H1 (cell line): ENCODE measurements around the gene SLC3A2. TPM values are rescaled to one million over a fixed set of nuclear protein-coding genes. Genes with fewer than 3 reads are reported as not detected.

ENCODE experiments used
- HDAC2 ChIP-seq, 2 experiments: fragments of 300-600 bp in 1 of 2; sonication (generic) in 1 of 2; IDR thresholded peaks; 2 replicates each; pipeline ENCODE4 v1.6.1; 2011 to 2012; ENCODE audit warnings: low read depth in 2 of 2, low read length in 2 of 2, mild to moderate bottlenecking in 2 of 2, moderate library complexity in 2 of 2, borderline replicate concordance in 1 of 2, inconsistent platforms in 1 of 2
- RAD21 ChIP-seq, 2 experiments: IDR thresholded peaks in 1 of 2; conservative IDR thresholded peaks in 1 of 2; 2 replicates each; pipeline ENCODE4 v1.6.1; 2011; ENCODE audit warnings: low read depth in 2 of 2, low read length in 2 of 2, improper control_type of control experiment in 1 of 2, inconsistent platforms in 1 of 2, mild to moderate bottlenecking in 1 of 2, moderate library complexity in 1 of 2
- TAF7 ChIP-seq: optimal IDR thresholded peaks from 2 replicates; pipeline ENCODE3; 2011; ENCODE audit warnings: low read depth, mild to moderate bottlenecking, inconsistent platforms, low read length, moderate library complexity, borderline replicate concordance
- TBP ChIP-seq: IDR thresholded peaks from 2 replicates; pipeline ENCODE4 v1.6.1; 2011; ENCODE audit warnings: low read depth, low read length, improper control_type of control experiment
- polyA plus RNA-seq, 7 experiments: library from polyadenylated mRNA; depleted of rRNA in 3 of 7; stranded (reverse) in 5 of 7; unstranded in 2 of 7; fragments of >200 nt in 5 of 7; fragments of 200-250 nt in 2 of 7; gene quantifications; 1 replicate in 5 of 7; 2 replicates in 1 of 7; 4 replicates in 1 of 7; pipeline versions ENCODE4 v1.2.1 to v1.2.3, GENCODE V29; 2011 to 2013; ENCODE audit warnings: missing spikeins in 2 of 7, mixed read lengths in 2 of 7
- total RNA-seq: library from RNA; stranded (reverse); fragmentation: NEBNext Ultra II Directional; extraction: Animal tissue kit (Norgen Biotek cat#: 25700); gene quantifications from 2 replicates; pipeline ENCODE4 v1.2.1, GENCODE V29; 2021
- TF ChIP-seq, protein P1 (sequence below): fragments of 300-600 bp; sonication (generic); IDR thresholded peaks from 2 replicates; pipeline ENCODE4 v1.7.1; 2012; ENCODE audit warnings: low read length, moderate library complexity, mild to moderate bottlenecking, inconsistent platforms; ENCODE audit not compliant: insufficient replicate concordance

Gene SLC3A2
- total and polyA plus RNA-seq, 2 of the 8 experiments (the other 6 are each of a cell fraction or from before 2014, with no cell fraction given): 410 to 435 TPM

DNA sequence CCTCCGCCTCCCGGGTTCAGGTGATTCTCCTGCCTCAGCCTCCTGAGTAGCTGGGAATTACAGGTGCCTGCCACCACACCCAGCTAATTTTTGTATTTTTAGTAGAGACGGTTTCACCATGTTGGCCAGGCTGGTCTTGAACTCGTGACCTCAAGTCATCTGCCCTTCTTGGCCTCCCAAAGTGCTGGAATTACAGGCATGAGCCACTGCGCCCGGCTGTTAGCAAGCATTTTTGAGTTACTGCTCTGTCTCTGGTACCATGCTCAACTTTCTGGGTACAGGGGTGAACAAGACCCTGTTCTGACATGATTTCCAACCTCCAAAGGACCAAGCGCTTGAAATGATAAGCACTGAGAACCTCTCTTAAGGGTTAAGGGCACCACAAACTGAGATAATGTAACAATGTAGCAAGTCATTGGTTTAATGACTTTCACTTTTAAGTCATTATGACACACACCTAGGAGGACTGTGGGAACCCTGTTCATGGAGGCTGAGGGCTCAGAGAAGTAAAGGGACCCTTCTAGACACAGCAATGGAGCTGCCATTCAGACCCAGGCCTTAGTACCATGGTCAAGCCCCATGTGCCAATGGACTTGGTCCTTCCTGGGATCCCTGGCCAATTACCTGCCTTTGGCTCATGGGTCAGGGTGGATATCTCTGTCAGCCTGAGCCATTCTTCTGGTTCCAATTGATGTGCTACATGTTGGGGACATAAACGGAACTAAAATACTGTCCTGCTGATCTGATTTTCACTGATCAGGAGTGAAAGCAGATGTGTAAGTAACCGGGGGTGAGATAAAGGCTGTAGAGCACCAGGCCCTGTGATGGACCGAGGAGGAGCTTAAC lies 11.6 kb downstream of the SLC3A2 start (continued):
- TF ChIP-seq, protein P1, sequence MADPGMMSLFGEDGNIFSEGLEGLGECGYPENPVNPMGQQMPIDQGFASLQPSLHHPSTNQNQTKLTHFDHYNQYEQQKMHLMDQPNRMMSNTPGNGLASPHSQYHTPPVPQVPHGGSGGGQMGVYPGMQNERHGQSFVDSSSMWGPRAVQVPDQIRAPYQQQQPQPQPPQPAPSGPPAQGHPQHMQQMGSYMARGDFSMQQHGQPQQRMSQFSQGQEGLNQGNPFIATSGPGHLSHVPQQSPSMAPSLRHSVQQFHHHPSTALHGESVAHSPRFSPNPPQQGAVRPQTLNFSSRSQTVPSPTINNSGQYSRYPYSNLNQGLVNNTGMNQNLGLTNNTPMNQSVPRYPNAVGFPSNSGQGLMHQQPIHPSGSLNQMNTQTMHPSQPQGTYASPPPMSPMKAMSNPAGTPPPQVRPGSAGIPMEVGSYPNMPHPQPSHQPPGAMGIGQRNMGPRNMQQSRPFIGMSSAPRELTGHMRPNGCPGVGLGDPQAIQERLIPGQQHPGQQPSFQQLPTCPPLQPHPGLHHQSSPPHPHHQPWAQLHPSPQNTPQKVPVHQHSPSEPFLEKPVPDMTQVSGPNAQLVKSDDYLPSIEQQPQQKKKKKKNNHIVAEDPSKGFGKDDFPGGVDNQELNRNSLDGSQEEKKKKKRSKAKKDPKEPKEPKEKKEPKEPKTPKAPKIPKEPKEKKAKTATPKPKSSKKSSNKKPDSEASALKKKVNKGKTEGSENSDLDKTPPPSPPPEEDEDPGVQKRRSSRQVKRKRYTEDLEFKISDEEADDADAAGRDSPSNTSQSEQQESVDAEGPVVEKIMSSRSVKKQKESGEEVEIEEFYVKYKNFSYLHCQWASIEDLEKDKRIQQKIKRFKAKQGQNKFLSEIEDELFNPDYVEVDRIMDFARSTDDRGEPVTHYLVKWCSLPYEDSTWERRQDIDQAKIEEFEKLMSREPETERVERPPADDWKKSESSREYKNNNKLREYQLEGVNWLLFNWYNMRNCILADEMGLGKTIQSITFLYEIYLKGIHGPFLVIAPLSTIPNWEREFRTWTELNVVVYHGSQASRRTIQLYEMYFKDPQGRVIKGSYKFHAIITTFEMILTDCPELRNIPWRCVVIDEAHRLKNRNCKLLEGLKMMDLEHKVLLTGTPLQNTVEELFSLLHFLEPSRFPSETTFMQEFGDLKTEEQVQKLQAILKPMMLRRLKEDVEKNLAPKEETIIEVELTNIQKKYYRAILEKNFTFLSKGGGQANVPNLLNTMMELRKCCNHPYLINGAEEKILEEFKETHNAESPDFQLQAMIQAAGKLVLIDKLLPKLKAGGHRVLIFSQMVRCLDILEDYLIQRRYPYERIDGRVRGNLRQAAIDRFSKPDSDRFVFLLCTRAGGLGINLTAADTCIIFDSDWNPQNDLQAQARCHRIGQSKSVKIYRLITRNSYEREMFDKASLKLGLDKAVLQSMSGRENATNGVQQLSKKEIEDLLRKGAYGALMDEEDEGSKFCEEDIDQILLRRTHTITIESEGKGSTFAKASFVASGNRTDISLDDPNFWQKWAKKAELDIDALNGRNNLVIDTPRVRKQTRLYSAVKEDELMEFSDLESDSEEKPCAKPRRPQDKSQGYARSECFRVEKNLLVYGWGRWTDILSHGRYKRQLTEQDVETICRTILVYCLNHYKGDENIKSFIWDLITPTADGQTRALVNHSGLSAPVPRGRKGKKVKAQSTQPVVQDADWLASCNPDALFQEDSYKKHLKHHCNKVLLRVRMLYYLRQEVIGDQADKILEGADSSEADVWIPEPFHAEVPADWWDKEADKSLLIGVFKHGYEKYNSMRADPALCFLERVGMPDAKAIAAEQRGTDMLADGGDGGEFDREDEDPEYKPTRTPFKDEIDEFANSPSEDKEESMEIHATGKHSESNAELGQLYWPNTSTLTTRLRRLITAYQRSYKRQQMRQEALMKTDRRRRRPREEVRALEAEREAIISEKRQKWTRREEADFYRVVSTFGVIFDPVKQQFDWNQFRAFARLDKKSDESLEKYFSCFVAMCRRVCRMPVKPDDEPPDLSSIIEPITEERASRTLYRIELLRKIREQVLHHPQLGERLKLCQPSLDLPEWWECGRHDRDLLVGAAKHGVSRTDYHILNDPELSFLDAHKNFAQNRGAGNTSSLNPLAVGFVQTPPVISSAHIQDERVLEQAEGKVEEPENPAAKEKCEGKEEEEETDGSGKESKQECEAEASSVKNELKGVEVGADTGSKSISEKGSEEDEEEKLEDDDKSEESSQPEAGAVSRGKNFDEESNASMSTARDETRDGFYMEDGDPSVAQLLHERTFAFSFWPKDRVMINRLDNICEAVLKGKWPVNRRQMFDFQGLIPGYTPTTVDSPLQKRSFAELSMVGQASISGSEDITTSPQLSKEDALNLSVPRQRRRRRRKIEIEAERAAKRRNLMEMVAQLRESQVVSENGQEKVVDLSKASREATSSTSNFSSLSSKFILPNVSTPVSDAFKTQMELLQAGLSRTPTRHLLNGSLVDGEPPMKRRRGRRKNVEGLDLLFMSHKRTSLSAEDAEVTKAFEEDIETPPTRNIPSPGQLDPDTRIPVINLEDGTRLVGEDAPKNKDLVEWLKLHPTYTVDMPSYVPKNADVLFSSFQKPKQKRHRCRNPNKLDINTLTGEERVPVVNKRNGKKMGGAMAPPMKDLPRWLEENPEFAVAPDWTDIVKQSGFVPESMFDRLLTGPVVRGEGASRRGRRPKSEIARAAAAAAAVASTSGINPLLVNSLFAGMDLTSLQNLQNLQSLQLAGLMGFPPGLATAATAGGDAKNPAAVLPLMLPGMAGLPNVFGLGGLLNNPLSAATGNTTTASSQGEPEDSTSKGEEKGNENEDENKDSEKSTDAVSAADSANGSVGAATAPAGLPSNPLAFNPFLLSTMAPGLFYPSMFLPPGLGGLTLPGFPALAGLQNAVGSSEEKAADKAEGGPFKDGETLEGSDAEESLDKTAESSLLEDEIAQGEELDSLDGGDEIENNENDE: no peak
- TF ChIP-seq TAF7 (no peak), HDAC2 (IDR thresholded peaks at IDR 0.05; ENCODE audit: borderline replicate concordance in 1 of 2, low read depth in 2 of 2, low read length in 2 of 2) (no peak), RAD21 (IDR thresholded peaks at IDR 0.05 in 1 of 2, conservative IDR thresholded peaks at IDR 0.05 in 1 of 2; ENCODE audit: low read depth in 2 of 2, low read length in 2 of 2) (no peak), TBP (no peak)
